ENCODE results near the gene ENOSF1. TPM values are rescaled to one million over a fixed set of nuclear protein-coding genes. Genes with fewer than 3 reads are reported as not detected.

The ENOSF1 gene
- total and polyA plus RNA-seq, 2 of the 4 experiments (the other 2 are of a cell fraction) = 12.2 to 12.6 TPM

DNA sequence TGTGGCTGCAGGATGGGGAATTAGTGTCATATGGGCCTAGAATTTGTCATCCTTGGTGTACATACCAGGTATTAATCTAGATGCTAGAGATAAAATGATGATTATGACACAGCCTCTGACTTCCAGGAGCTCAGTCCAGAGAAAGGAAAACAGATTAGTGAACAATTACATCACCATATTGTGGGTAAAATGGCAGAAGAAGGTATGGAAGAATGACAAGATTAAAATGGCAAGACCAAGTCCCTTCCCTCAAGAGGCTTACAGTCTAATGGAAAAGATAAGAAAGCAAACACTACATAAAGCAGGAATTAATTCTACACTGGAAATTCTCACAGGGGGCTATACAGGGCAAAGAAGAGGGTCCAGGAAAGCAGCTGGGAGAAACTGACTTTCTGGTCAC lies 80.9 kb downstream of the ENOSF1 start:
- no peak for ATAC-seq (ENCODE audit: low read depth)
- no peak overlapping the region for H3K4me2 ChIP-seq (ENCODE audit: low read depth, low read length)

More for the DNA sequence above, 80.9 kb downstream of the ENOSF1 start:
- intact Hi-C loops (cut with micrococcal nuclease) (no loop called here), in situ Hi-C loops (cut with MboI; ENCODE audit: low sequenced_read_pairs) (no loop called here), dilution Hi-C loops (cut with HindIII; ENCODE audit: low sequenced_read_pairs, unreplicated experiment) (no loop called here)
- H2AFZ ChIP-seq (replicated peaks; ENCODE audit: low read length, poor library complexity) = no peak overlapping the region
- 0 out of 2 replicates have a peak, but pooled peaks cover 3% of the 10 kb centered on the region for H3K9me1 ChIP-seq (ENCODE audit: insufficient read depth, low read length)
- H3K27me3 ChIP-seq (ENCODE audit: control insufficient read depth, insufficient read depth, low read length) = peaks cover 3% of the 10 kb centered on the region
- H3K4me3 ChIP-seq (ENCODE audit: insufficient read depth, low read depth, low read length) = no peak overlapping the region
- ChIA-PET POLR2A (ENCODE audit: unreplicated experiment) (no interaction called here), CTCF (interaction anchor here (0.7 kb wide), 1 partner anchor 208 kb away, joined by 3 read pairs; no protein-coding TSS in a partner anchor)
- H2BK20ac ChIP-seq (ENCODE audit: low read depth, low read length) = no peak overlapping the region
- no peaks in the 10 kb centered on the region for H3K9me3 ChIP-seq (ENCODE audit: control insufficient read depth, insufficient read depth, low read length)
- H3K79me1 ChIP-seq (ENCODE audit: low read depth in 1 of 2, low read length in 2 of 2) = no peaks in the 10 kb centered on the region
- H3K36me3 ChIP-seq (ENCODE audit: control insufficient read depth, insufficient read depth, low read length) = no peaks in the 10 kb centered on the region
- no peak overlapping the region for H2AK5ac ChIP-seq (ENCODE audit: low read depth, low read length)
- BruUV-seq (replicated peaks) = no TSS peak
- H3K23ac ChIP-seq (ENCODE audit: low read depth, low read length) = no peak overlapping the region
- H2BK5ac ChIP-seq (ENCODE audit: low read depth, low read length, poor library complexity, severe bottlenecking) = no peak overlapping the region
- no peak overlapping the region for H3K14ac ChIP-seq (replicated peaks; ENCODE audit: low read depth, low read length)
- H2BK15ac ChIP-seq (ENCODE audit: low read depth, low read length) = no peak overlapping the region
- no peak overlapping the region for H3K56ac ChIP-seq (ENCODE audit: extremely low read depth, insufficient read depth, low read length)
- no peaks in the 10 kb centered on the region for H4K20me1 ChIP-seq (ENCODE audit: insufficient read depth, low read length)
- H3K27ac ChIP-seq (ENCODE audit: insufficient read depth, low read length) = no peak overlapping the region
- no peak overlapping the region for H4K8ac ChIP-seq (ENCODE audit: low read depth in 2 of 2, low read length in 2 of 2)
- no peak overlapping the region for H2BK120ac ChIP-seq (ENCODE audit: low read depth, low read length)
- no peak overlapping the region for H3K18ac ChIP-seq (ENCODE audit: low read depth, low read length)
- no peak overlapping the region for H4K91ac ChIP-seq (ENCODE audit: insufficient read depth, low read depth, low read length)
- no peak for TF ChIP-seq NFE2L2 (IDR thresholded peaks at IDR 0.05; ENCODE audit: low read depth, low read length)
- no peak for TF ChIP-seq RAD21 (IDR thresholded peaks at IDR 0.05; ENCODE audit: low read length)
- TF ChIP-seq POLR2A (IDR thresholded peaks at IDR 0.05; ENCODE audit: low read depth, low read length) = no peak
- no peak for TF ChIP-seq CHD1 (IDR thresholded peaks at IDR 0.05; ENCODE audit: low read depth, low read length)
- no peak for TF ChIP-seq MXI1 (IDR thresholded peaks at IDR 0.05; ENCODE audit: borderline replicate concordance, low read depth, low read length)
- TF ChIP-seq FOS (IDR thresholded peaks at IDR 0.05; ENCODE audit: low read depth, low read length) = no peak
- no peak for TF ChIP-seq USF2 (IDR thresholded peaks at IDR 0.05; ENCODE audit: low read depth, low read length)
- TF ChIP-seq, protein P1, sequence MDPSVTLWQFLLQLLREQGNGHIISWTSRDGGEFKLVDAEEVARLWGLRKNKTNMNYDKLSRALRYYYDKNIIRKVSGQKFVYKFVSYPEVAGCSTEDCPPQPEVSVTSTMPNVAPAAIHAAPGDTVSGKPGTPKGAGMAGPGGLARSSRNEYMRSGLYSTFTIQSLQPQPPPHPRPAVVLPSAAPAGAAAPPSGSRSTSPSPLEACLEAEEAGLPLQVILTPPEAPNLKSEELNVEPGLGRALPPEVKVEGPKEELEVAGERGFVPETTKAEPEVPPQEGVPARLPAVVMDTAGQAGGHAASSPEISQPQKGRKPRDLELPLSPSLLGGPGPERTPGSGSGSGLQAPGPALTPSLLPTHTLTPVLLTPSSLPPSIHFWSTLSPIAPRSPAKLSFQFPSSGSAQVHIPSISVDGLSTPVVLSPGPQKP (IDR thresholded peaks at IDR 0.05; ENCODE audit: borderline replicate concordance, low read depth, low read length) = no peak
- TF ChIP-seq SMC3 (IDR thresholded peaks at IDR 0.05; ENCODE audit: low read depth, low read length) = no peak
- TF ChIP-seq, protein P2, sequence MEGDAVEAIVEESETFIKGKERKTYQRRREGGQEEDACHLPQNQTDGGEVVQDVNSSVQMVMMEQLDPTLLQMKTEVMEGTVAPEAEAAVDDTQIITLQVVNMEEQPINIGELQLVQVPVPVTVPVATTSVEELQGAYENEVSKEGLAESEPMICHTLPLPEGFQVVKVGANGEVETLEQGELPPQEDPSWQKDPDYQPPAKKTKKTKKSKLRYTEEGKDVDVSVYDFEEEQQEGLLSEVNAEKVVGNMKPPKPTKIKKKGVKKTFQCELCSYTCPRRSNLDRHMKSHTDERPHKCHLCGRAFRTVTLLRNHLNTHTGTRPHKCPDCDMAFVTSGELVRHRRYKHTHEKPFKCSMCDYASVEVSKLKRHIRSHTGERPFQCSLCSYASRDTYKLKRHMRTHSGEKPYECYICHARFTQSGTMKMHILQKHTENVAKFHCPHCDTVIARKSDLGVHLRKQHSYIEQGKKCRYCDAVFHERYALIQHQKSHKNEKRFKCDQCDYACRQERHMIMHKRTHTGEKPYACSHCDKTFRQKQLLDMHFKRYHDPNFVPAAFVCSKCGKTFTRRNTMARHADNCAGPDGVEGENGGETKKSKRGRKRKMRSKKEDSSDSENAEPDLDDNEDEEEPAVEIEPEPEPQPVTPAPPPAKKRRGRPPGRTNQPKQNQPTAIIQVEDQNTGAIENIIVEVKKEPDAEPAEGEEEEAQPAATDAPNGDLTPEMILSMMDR (conservative IDR thresholded peaks at IDR 0.05; ENCODE audit: low read depth, low read length) = no peak
- no peak for TF ChIP-seq RFX5 (IDR thresholded peaks at IDR 0.05; ENCODE audit: low read depth, low read length)
- H2AK9ac ChIP-seq (replicated peaks; ENCODE audit: low read depth, low read length, poor library complexity) = no peak overlapping the region
- no peak for DNase-seq
- no peak overlapping the region for H3K9ac ChIP-seq (ENCODE audit: low read depth, low read length)
- no peaks in the 10 kb centered on the region; the same call in 1 of the 2 replicates for H3K4me1 ChIP-seq (ENCODE audit: control insufficient read depth, insufficient read depth, low read length)
- H3K4ac ChIP-seq (ENCODE audit: low read depth, low read length) = no peak overlapping the region
- no peak overlapping the region for H4K5ac ChIP-seq (ENCODE audit: low read depth, low read length)
